Body of pancreas (tissue), 4 donors: ENCODE data around the gene TMEM92.

ENCODE experiments used
- POLR2A ChIP-seq, 3 donors: fragments of 450-650 bp; IDR thresholded peaks; one replicate each; pipeline ENCODE4 v1.6.1; 2016; ENCODE audit warnings: antibody characterized with exemption in 3 of 3, mild to moderate bottlenecking in 2 of 3
- TF ChIP-seq, protein P1 (sequence below), 7 experiments: fragments of 450-650 bp in 4 of 7; fragments of 200-600 bp in 3 of 7; sonication (generic) in 3 of 7; IDR thresholded peaks; one replicate each; pipeline ENCODE4 v1.5.1; 2016 to 2019; ENCODE audit warnings: antibody characterized with exemption in 7 of 7

DNA sequence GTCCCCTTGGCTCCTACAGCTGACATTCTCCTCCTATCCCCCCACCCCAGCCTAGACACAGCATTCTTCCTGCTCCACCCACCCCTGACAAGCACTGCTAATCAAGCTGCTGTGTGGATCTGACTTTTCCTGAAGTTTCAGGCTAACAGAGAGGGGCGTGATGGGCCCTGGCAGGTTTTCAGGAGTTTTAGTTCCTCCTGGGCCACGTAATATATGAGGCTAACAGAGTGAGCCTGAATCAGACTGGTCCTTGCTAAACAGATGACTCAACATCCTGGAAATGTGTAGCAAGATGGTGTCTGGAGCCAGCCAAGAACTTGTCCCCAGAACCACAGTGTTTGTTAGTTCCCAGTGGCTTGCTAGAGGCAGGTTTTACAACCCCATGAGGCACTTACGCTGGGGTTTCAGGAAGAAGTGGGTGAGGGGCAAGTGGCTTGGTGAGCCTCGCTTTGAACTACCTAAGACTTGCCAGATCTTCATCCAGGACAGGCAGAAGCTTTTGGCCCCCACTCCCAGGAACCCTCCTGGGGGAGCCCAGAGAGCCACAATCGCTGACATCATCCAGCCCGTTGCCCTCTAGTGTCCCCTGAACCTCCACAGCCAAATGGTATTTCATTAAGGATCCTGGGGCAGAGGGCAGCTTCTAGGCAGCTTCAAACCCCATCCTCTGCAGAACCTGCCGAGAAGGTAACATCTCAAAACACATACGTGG, 15.9 kb downstream of the TMEM92 start:
- TF ChIP-seq, protein P1, sequence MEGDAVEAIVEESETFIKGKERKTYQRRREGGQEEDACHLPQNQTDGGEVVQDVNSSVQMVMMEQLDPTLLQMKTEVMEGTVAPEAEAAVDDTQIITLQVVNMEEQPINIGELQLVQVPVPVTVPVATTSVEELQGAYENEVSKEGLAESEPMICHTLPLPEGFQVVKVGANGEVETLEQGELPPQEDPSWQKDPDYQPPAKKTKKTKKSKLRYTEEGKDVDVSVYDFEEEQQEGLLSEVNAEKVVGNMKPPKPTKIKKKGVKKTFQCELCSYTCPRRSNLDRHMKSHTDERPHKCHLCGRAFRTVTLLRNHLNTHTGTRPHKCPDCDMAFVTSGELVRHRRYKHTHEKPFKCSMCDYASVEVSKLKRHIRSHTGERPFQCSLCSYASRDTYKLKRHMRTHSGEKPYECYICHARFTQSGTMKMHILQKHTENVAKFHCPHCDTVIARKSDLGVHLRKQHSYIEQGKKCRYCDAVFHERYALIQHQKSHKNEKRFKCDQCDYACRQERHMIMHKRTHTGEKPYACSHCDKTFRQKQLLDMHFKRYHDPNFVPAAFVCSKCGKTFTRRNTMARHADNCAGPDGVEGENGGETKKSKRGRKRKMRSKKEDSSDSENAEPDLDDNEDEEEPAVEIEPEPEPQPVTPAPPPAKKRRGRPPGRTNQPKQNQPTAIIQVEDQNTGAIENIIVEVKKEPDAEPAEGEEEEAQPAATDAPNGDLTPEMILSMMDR (IDR thresholded peaks at IDR 0.05): no peak
- no peak for TF ChIP-seq POLR2A (IDR thresholded peaks at IDR 0.05)
